Measurements from ENCODE around the gene STMN3.
A peak's percentile ranks its signal among the peaks of the same experiment; 100 is the strongest.

The STMN3 gene

GRCh38 chr20:63653041-63653973 lies at the start of gene STMN3:
TSS of gene STMN3 (minus strand) at chr20:63653424. CDS start at chr20:63653345, 79 bp downstream.
- TF ChIP-seq CTCF (IDR thresholded peaks at IDR 0.05; ENCODE audit: low read depth, low read length, missing control alignments): no peak

GRCh38 chr20:63702036-63702665 lies 48.9 kb upstream of the STMN3 start:
- DNase-seq (ENCODE audit: low read depth): no peak
- no peak for TF ChIP-seq CTCF (IDR thresholded peaks at IDR 0.05; ENCODE audit: low read depth, low read length, missing control alignments)
- no peak overlapping the region for H3K4me3 ChIP-seq (ENCODE audit: low read depth, low read length)

More at GRCh38 chr20:63653041-63653973, at the start of gene STMN3:
- H3K4me3 ChIP-seq (ENCODE audit: low read depth, low read length): peak within 1 kb of the TSS; percentile 6; the same call in 1 of the 2 replicates
- DNase-seq (ENCODE audit: low read depth): no peak

GRCh38 chr20:63701329-63702035 lies 48.3 kb upstream of the STMN3 start:
- no peak for TF ChIP-seq CTCF (IDR thresholded peaks at IDR 0.05; ENCODE audit: low read depth, low read length, missing control alignments)
- DNase-seq (ENCODE audit: low read depth): no peak
- no peak overlapping the region for H3K4me3 ChIP-seq (ENCODE audit: low read depth, low read length)

GRCh38 chr20:63701051-63701328 lies 47.8 kb upstream of the STMN3 start:
- no peak for DNase-seq (ENCODE audit: low read depth)
- H3K4me3 ChIP-seq (ENCODE audit: low read depth, low read length): no peak overlapping the region
- TF ChIP-seq CTCF (IDR thresholded peaks at IDR 0.05; ENCODE audit: low read depth, low read length, missing control alignments): no peak

GRCh38 chr20:63700199-63701050 lies 47.2 kb upstream of the STMN3 start:
- DNase-seq (ENCODE audit: low read depth): no peak
- H3K4me3 ChIP-seq (ENCODE audit: low read depth, low read length): no peak overlapping the region
- TF ChIP-seq CTCF (IDR thresholded peaks at IDR 0.05; ENCODE audit: low read depth, low read length, missing control alignments): no peak

GRCh38 chr20:63699466-63700198 lies 46.4 kb upstream of the STMN3 start:
- no peak for TF ChIP-seq CTCF (IDR thresholded peaks at IDR 0.05; ENCODE audit: low read depth, low read length, missing control alignments)

More at GRCh38 chr20:63699466-63700198, 46.4 kb upstream of the STMN3 start:
- H3K4me3 ChIP-seq (ENCODE audit: low read depth, low read length): no peak overlapping the region
- DNase-seq (ENCODE audit: low read depth): no peak

All from GM12864 (cell line).